Measurements from ENCODE around the gene LAMB3. TPM values are rescaled to one million over a fixed set of nuclear protein-coding genes. Genes with fewer than 3 reads are reported as not detected.
A peak's percentile ranks its signal among the peaks of the same experiment; 100 is the strongest.

LAMB3 gene
- total RNA-seq, 1 donor: 5.4 TPM

- no peaks in the 10 kb centered on the region for H3K36me3 ChIP-seq (ENCODE audit: insufficient read depth, low read length)
- no peak for DNase-seq (ENCODE audit: insufficient read length, low spot score, missing footprints)
- H3K4me3 ChIP-seq (ENCODE audit: insufficient read depth, low read length): no peak overlapping the region
- no peak overlapping the region for H2AFZ ChIP-seq (ENCODE audit: low read length)
- no peaks in the 10 kb centered on the region for H3K9me3 ChIP-seq (ENCODE audit: low read depth, low read length)
- H3K4me1 ChIP-seq (ENCODE audit: insufficient read depth, low read length): peaks cover 15% of the 10 kb centered on the region
- no peak for TF ChIP-seq CTCF (IDR thresholded peaks at IDR 0.05; ENCODE audit: extremely low read depth, low read depth, low read length)
- no peaks in the 10 kb centered on the region for H3K27me3 ChIP-seq (ENCODE audit: insufficient read depth, low read length)
- H4K20me1 ChIP-seq (ENCODE audit: insufficient read depth, low read length): no peaks in the 10 kb centered on the region
- no peak overlapping the region for H3K4me2 ChIP-seq (ENCODE audit: insufficient read depth, low read length)
- H3K27ac ChIP-seq (ENCODE audit: low read depth, low read length): peak overlapping the region; percentile 43
- H3K79me2 ChIP-seq (ENCODE audit: insufficient read depth, low read length): no peaks in the 10 kb centered on the region
Measured at GRCh38 chr1:209657140-209657879, 5.1 kb upstream of the LAMB3 start.

- H4K20me1 ChIP-seq (ENCODE audit: insufficient read depth, low read length): no peaks in the 10 kb centered on the region
- TF ChIP-seq CTCF (IDR thresholded peaks at IDR 0.05; ENCODE audit: extremely low read depth, low read depth, low read length): no peak
- no peaks in the 10 kb centered on the region for H3K36me3 ChIP-seq (ENCODE audit: insufficient read depth, low read length)
- peaks cover 24% of the 10 kb centered on the region for H3K4me1 ChIP-seq (ENCODE audit: insufficient read depth, low read length)
- no peaks in the 10 kb centered on the region for H3K27me3 ChIP-seq (ENCODE audit: insufficient read depth, low read length)
- no peak for DNase-seq (ENCODE audit: insufficient read length, low spot score, missing footprints)
- no peak overlapping the region for H3K27ac ChIP-seq (ENCODE audit: low read depth, low read length)
- H3K9me3 ChIP-seq (ENCODE audit: low read depth, low read length): no peaks in the 10 kb centered on the region
- no peak overlapping the region for H3K4me2 ChIP-seq (ENCODE audit: insufficient read depth, low read length)
- no peaks in the 10 kb centered on the region for H3K79me2 ChIP-seq (ENCODE audit: insufficient read depth, low read length)
- no peak overlapping the region for H3K4me3 ChIP-seq (ENCODE audit: insufficient read depth, low read length)
- no peak overlapping the region for H2AFZ ChIP-seq (ENCODE audit: low read length)
Measured at GRCh38 chr1:209655411-209656231, 3.4 kb upstream of the LAMB3 start.

GRCh38 chr1:209653915-209654351, 1.7 kb upstream of the LAMB3 start:
- no peaks in the 10 kb centered on the region for H4K20me1 ChIP-seq (ENCODE audit: insufficient read depth, low read length)
- no peaks in the 10 kb centered on the region for H3K79me2 ChIP-seq (ENCODE audit: insufficient read depth, low read length)
- H3K27me3 ChIP-seq (ENCODE audit: insufficient read depth, low read length): no peaks in the 10 kb centered on the region
- no peak overlapping the region for H2AFZ ChIP-seq (ENCODE audit: low read length)
- H3K4me1 ChIP-seq (ENCODE audit: insufficient read depth, low read length): peaks cover 36% of the 10 kb centered on the region
- no peak for DNase-seq (ENCODE audit: insufficient read length, low spot score, missing footprints)
- no peak overlapping the region for H3K27ac ChIP-seq (ENCODE audit: low read depth, low read length)
- no peak overlapping the region for H3K4me3 ChIP-seq (ENCODE audit: insufficient read depth, low read length)
- TF ChIP-seq CTCF (IDR thresholded peaks at IDR 0.05; ENCODE audit: extremely low read depth, low read depth, low read length): no peak
- no peak overlapping the region for H3K4me2 ChIP-seq (ENCODE audit: insufficient read depth, low read length)
- H3K9me3 ChIP-seq (ENCODE audit: low read depth, low read length): no peaks in the 10 kb centered on the region
- no peaks in the 10 kb centered on the region for H3K36me3 ChIP-seq (ENCODE audit: insufficient read depth, low read length)

GRCh38 chr1:209652873-209653401, 712 bp upstream of the LAMB3 start:
- Histone ChIP-seq H2AFZ (ENCODE audit: low read length) (no peak overlapping the region), H3K36me3 (ENCODE audit: insufficient read depth, low read length) (no peaks in the 10 kb centered on the region), H3K27ac (ENCODE audit: low read depth, low read length) (no peak overlapping the region), H3K79me2 (ENCODE audit: insufficient read depth, low read length) (no peaks in the 10 kb centered on the region), H3K27me3 (ENCODE audit: insufficient read depth, low read length) (no peaks in the 10 kb centered on the region), H4K20me1 (ENCODE audit: insufficient read depth, low read length) (no peaks in the 10 kb centered on the region), H3K9me3 (ENCODE audit: low read depth, low read length) (no peaks in the 10 kb centered on the region), H3K4me2 (ENCODE audit: insufficient read depth, low read length) (no peak overlapping the region), H3K4me1 (ENCODE audit: insufficient read depth, low read length) (peaks cover 46% of the 10 kb centered on the region), H3K4me3 (ENCODE audit: insufficient read depth, low read length) (no peak overlapping the region)
- DNase-seq (ENCODE audit: insufficient read length, low spot score, missing footprints): peak; percentile 82
- TF ChIP-seq CTCF (IDR thresholded peaks at IDR 0.05; ENCODE audit: extremely low read depth, low read depth, low read length): no peak

All from osteoblast (primary cell).